SK-N-SH (cell line): ENCODE data around the gene ZNF750. TPM values are rescaled to one million over a fixed set of nuclear protein-coding genes. Genes with fewer than 3 reads are reported as not detected.

Experiments used
- CTCF ChIA-PET: fragments of 300-600, 350-600 bp; formaldehyde crosslinking; extraction: SDS; loops from one replicate; lab custom pipeline; 2021; lab: Yijun Ruan, JAX
- POLR2A ChIA-PET: fragments of 350-600 bp; sonication (Branson Sonifier 250); formaldehyde crosslinking; extraction: SDS; loops from one replicate; lab custom pipeline; 2020; ENCODE audit warnings: antibody characterized with exemption, inconsistent platforms; lab: Yijun Ruan, JAX
- DNase-seq: peaks from one replicate; pipeline ENCODE4 v3.0.0; 2012
- H2AFZ ChIP-seq: fragments of 200-600 bp; sonication (generic); 2 replicates; pipeline ENCODE4 v1.8.1; 2016; ENCODE audit warnings: antibody characterized with exemption, mild to moderate bottlenecking, low read depth
- H3F3A ChIP-seq: fragments of 200-600 bp; sonication (generic); replicated peaks from 2 replicates; pipeline ENCODE3; 2016; ENCODE audit warnings: antibody characterized with exemption, mild to moderate bottlenecking; ENCODE audit not compliant: insufficient read depth
- H3K27ac ChIP-seq, 2 experiments: fragments of 200-500 bp in 1 of 2; fragments of 200-600 bp in 1 of 2; sonication (Bioruptor generic) in 1 of 2; sonication (generic), shearing (Covaris generic) in 1 of 2; 2 replicates each; pipeline versions ENCODE4 v1.5.1 to v1.6.1; 2014 to 2016; ENCODE audit warnings: low read depth in 2 of 2, inconsistent platforms in 1 of 2, low read length in 1 of 2, mild to moderate bottlenecking in 1 of 2, mixed read lengths in 1 of 2
- H3K27me3 ChIP-seq: fragments of 200-600 bp; sonication (generic), shearing (Covaris generic); 2 replicates; pipeline ENCODE4 v1.6.1; 2016; ENCODE audit warnings: mixed run types; ENCODE audit not compliant: insufficient read depth
- H3K36me3 ChIP-seq, 2 experiments: fragments of 200-500 bp in 1 of 2; fragments of 200-600 bp in 1 of 2; sonication (Bioruptor generic) in 1 of 2; sonication (generic) in 1 of 2; replicated peaks in 1 of 2; 2 replicates each; pipeline versions ENCODE3 to v1.5.1; 2014 to 2016; ENCODE audit warnings: low read length in 1 of 2, mild to moderate bottlenecking in 1 of 2; ENCODE audit not compliant: insufficient read depth in 2 of 2, control insufficient read depth in 1 of 2
- H3K4me1 ChIP-seq, 2 experiments: fragments of 200-500 bp in 1 of 2; fragments of 200-600 bp in 1 of 2; sonication (Bioruptor generic) in 1 of 2; sonication (generic), shearing (Covaris generic) in 1 of 2; 2 replicates each; pipeline versions ENCODE4 v1.5.1 to v1.6.1; 2014 to 2016; ENCODE audit warnings: low read depth in 1 of 2, low read length in 1 of 2, mixed run types in 1 of 2; ENCODE audit not compliant: insufficient read depth in 2 of 2, control insufficient read depth in 1 of 2
- H3K4me2 ChIP-seq: fragments of 200-600 bp; sonication (generic), shearing (Covaris generic); 2 replicates; pipeline ENCODE4 v1.6.1; 2017; ENCODE audit warnings: mixed run types
- H3K4me3 ChIP-seq, 2 experiments: fragments of 200-500 bp in 1 of 2; fragments of 200-600 bp in 1 of 2; sonication (Bioruptor generic) in 1 of 2; sonication (generic), shearing (Covaris generic) in 1 of 2; 2 replicates each; pipeline versions ENCODE4 v1.5.1 to v1.8.1; 2014 to 2016; ENCODE audit warnings: low read depth in 2 of 2, inconsistent platforms in 1 of 2, low read length in 1 of 2, mild to moderate bottlenecking in 1 of 2, mixed read lengths in 1 of 2, moderate library complexity in 1 of 2
- H3K79me2 ChIP-seq: fragments of 200-600 bp; sonication (generic); 2 replicates; pipeline ENCODE4 v1.8.1; 2017; ENCODE audit warnings: mild to moderate bottlenecking; ENCODE audit not compliant: insufficient read depth
- H3K9ac ChIP-seq: fragments of 200-600 bp; sonication (generic); 2 replicates; pipeline ENCODE4 v1.6.1; 2017; ENCODE audit warnings: mixed run types
- H3K9me2 ChIP-seq: fragments of 200-600 bp; sonication (generic); 2 replicates; pipeline ENCODE4 v1.6.1; 2017; ENCODE audit warnings: mixed run types
- H3K9me3 ChIP-seq: fragments of 200-600 bp; sonication (generic); 2 replicates; pipeline ENCODE4 v1.6.1; 2017; ENCODE audit warnings: mixed run types, mild to moderate bottlenecking, moderate library complexity
- H4K20me1 ChIP-seq: fragments of 200-600 bp; sonication (generic); 2 replicates; pipeline ENCODE4 v1.6.1; 2017; ENCODE audit warnings: mild to moderate bottlenecking, mixed run types; ENCODE audit not compliant: insufficient read depth
- CHD2 ChIP-seq: fragments of 150-350 bp; IDR thresholded peaks from 2 replicates; pipeline ENCODE4 v1.6.1; 2018; ENCODE audit warnings: low read length; ENCODE audit not compliant: partially characterized antibody
- CTCF ChIP-seq: fragments of 200-600 bp; sonication (generic); IDR thresholded peaks from 2 replicates; pipeline ENCODE4 v1.6.1; 2017; ENCODE audit warnings: antibody characterized with exemption, mild to moderate bottlenecking, moderate library complexity
- EP300 ChIP-seq, 2 experiments: IDR thresholded peaks; 2 replicates each; pipeline versions ENCODE4 v1.4.0 to v1.6.1; 2012; ENCODE audit warnings: borderline replicate concordance in 1 of 2, low read depth in 1 of 2, low read length in 1 of 2
- FOXM1 ChIP-seq: IDR thresholded peaks from 2 replicates; pipeline ENCODE4 v1.4.0; 2012; ENCODE audit warnings: low read depth, mild to moderate bottlenecking
- GABPA ChIP-seq: IDR thresholded peaks from 2 replicates; pipeline ENCODE4 v1.4.0; 2012; ENCODE audit warnings: low read depth, mild to moderate bottlenecking
- MEF2A ChIP-seq: IDR thresholded peaks from 2 replicates; pipeline ENCODE4 v1.4.0; 2012; ENCODE audit warnings: low read depth, borderline replicate concordance
- NFIC ChIP-seq: IDR thresholded peaks from 2 replicates; pipeline ENCODE4 v1.4.0; 2012; ENCODE audit warnings: borderline replicate concordance
- RAD21 ChIP-seq: IDR thresholded peaks from 2 replicates; pipeline ENCODE4 v1.6.1; 2012; ENCODE audit warnings: mild to moderate bottlenecking, low read length
- REST ChIP-seq: IDR thresholded peaks from 2 replicates; pipeline ENCODE4 v1.6.1; 2012; ENCODE audit warnings: mild to moderate bottlenecking, low read depth, low read length, moderate library complexity
- SIN3A ChIP-seq: IDR thresholded peaks from 2 replicates; pipeline ENCODE4 v1.6.1; 2012; ENCODE audit warnings: low read depth, mild to moderate bottlenecking, low read length, moderate library complexity, borderline replicate concordance
- SMC3 ChIP-seq: IDR thresholded peaks from 2 replicates; pipeline ENCODE4 v1.6.1; 2012; ENCODE audit warnings: low read depth, low read length, improper control_type of control experiment
- TAF1 ChIP-seq: IDR thresholded peaks from 2 replicates; pipeline ENCODE4 v1.6.1; 2012; ENCODE audit warnings: low read depth, mild to moderate bottlenecking, low read length, moderate library complexity, borderline replicate concordance
- YY1 ChIP-seq: IDR thresholded peaks from 2 replicates; pipeline ENCODE4 v1.4.0; 2012; ENCODE audit warnings: low read depth, mild to moderate bottlenecking
- WGBS: methylation state at CpG from one replicate; pipeline ENCODE4 v1.1.6; 2017; ENCODE audit warnings: low lambda C conversion rate; 5-methylcytosine and 5-hydroxymethylcytosine counted together
- polyA plus RNA-seq, 3 experiments: library from polyadenylated mRNA; depleted of rRNA; stranded (reverse); fragments of >200 nt; gene quantifications; 2 replicates each; pipeline ENCODE4 v1.2.3, GENCODE V29; 2012
- TF ChIP-seq, protein P1 (sequence below): IDR thresholded peaks from 2 replicates; pipeline ENCODE4 v1.4.0; 2012; ENCODE audit warnings: low read depth
- TF ChIP-seq, protein P2 (sequence below): fragments of 150-350 bp; IDR thresholded peaks from 2 replicates; pipeline ENCODE4 v1.6.1; 2017; ENCODE audit warnings: antibody characterized with exemption, low read length, low read depth, borderline replicate concordance

Gene ZNF750
- polyA plus RNA-seq, 1 of the 3 experiments (the other 2 are of a cell fraction): not detected

DNA sequence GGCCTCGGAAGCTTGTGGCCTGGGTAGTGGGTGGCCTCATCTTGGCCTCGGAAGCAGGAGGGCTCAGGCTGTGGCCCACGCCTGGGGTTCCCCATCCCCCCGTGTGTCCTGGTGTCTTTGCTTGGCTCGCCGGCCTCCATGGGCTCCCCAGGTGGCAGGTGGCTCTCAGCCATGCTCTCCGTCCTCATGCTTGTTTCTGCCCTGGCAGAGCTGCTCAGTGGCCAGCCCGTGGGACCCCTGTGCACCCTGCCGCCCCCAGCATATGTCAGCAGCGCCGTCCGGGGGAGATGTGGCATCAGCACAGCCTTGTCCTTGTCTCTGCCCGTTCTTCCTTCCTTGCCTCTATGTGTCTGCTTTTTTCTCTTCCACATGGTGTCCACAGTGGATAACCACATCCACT, 49.4 kb downstream of the ZNF750 start:
- Histone ChIP-seq H3K4me2 (no peak overlapping the region), H3K79me2 (peaks cover 37% of the 10 kb centered on the region; the same call in 1 of the 2 replicates), H3F3A (no peaks in the 10 kb centered on the region), H3K9me2 (no peaks in the 10 kb centered on the region), H3K27me3 (no peaks in the 10 kb centered on the region), H2AFZ (no peak overlapping the region), H3K4me1 (peaks cover 3 to 27% of the 10 kb centered on the region in 2 experiments; a peak in 1 of 4 replicates), H4K20me1 (peaks cover 10% of the 10 kb centered on the region; the same call in 1 of the 2 replicates), H3K9ac (no peak overlapping the region), H3K4me3 (no peak overlapping the region), H3K9me3 (no peaks in the 10 kb centered on the region), H3K27ac (no peak overlapping the region), H3K36me3 (no peaks in the 10 kb centered on the region)
- WGBS: 94% methylated on average over 10 of the region's 13 CpGs
- DNase-seq: no peak
- ChIA-PET CTCF (interaction anchor here (1.4 to 7.1 kb wide), 2 partner anchors 9 to 15 kb away, joined by 7 to 49 read pairs; no protein-coding TSS in a partner anchor), POLR2A (no interaction called here)
- TF ChIP-seq RAD21 (no peak), REST (no peak), SMC3 (no peak), NFIC (no peak), MEF2A (no peak)

GRCh38 chr17:82789806-82790205, 50.0 kb downstream of the ZNF750 start:
- ChIA-PET POLR2A (no interaction called here), CTCF (interaction anchor here (0.6 to 7.1 kb wide), 4 partner anchors 8 to 173 kb away, joined by 3 to 49 read pairs (median 7); no protein-coding TSS in a partner anchor)
- Histone ChIP-seq H4K20me1 (peaks cover 10% of the 10 kb centered on the region; the same call in 1 of the 2 replicates), H3F3A (no peaks in the 10 kb centered on the region), H3K79me2 (peaks cover 37% of the 10 kb centered on the region; the same call in 1 of the 2 replicates), H2AFZ (no peak overlapping the region), H3K27me3 (no peaks in the 10 kb centered on the region), H3K4me1 (peaks cover 3 to 22% of the 10 kb centered on the region in 2 experiments; a peak in 1 of 4 replicates), H3K27ac (no peak overlapping the region), H3K36me3 (no peaks in the 10 kb centered on the region), H3K9ac (no peak overlapping the region), H3K4me2 (no peak overlapping the region), H3K9me3 (no peaks in the 10 kb centered on the region), H3K9me2 (no peaks in the 10 kb centered on the region), H3K4me3 (no peak overlapping the region)
- 96% methylated on average over 18 of the region's 18 CpGs for WGBS
- no peak for DNase-seq
- TF ChIP-seq REST (no peak), SIN3A (no peak), EP300 (IDR thresholded peaks at IDR 0.05; ENCODE audit: borderline replicate concordance in 1 of 2, low read depth in 1 of 2, low read length in 1 of 2) (no peak), CHD2 (no peak), FOXM1 (no peak), CTCF (no peak), TAF1 (no peak), GABPA (no peak), YY1 (no peak)
- TF ChIP-seq, protein P1, sequence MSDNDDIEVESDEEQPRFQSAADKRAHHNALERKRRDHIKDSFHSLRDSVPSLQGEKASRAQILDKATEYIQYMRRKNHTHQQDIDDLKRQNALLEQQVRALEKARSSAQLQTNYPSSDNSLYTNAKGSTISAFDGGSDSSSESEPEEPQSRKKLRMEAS: no peak
- TF ChIP-seq, protein P2, sequence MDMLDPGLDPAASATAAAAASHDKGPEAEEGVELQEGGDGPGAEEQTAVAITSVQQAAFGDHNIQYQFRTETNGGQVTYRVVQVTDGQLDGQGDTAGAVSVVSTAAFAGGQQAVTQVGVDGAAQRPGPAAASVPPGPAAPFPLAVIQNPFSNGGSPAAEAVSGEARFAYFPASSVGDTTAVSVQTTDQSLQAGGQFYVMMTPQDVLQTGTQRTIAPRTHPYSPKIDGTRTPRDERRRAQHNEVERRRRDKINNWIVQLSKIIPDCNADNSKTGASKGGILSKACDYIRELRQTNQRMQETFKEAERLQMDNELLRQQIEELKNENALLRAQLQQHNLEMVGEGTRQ: no peak
